Progenitor cell of endocrine pancreas (in vitro differentiated cells): ENCODE results near the gene COL26A1. TPM values are rescaled to one million over a fixed set of nuclear protein-coding genes. Genes with fewer than 3 reads are reported as not detected.

Source experiments
- DNase-seq: peaks from one replicate; pipeline ENCODE4 v3.0.0; 2021; ENCODE audit warnings: low spot score; ENCODE audit not compliant: unreplicated experiment
- H3K27ac Mint-ChIP-seq: 2 replicates; pipeline ENCODE4 v1.8.0; 2021; ENCODE audit warnings: mild to moderate bottlenecking, moderate library complexity, mixed read lengths
- H3K27me3 Mint-ChIP-seq: 2 replicates; pipeline ENCODE4 v1.8.0; 2021; ENCODE audit warnings: mixed read lengths
- H3K36me3 Mint-ChIP-seq: 2 replicates; pipeline ENCODE4 v1.8.0; 2022; ENCODE audit warnings: mixed read lengths; ENCODE audit not compliant: insufficient read depth
- H3K4me1 Mint-ChIP-seq: 2 replicates; pipeline ENCODE4 v1.8.0; 2021; ENCODE audit warnings: low read depth, mixed read lengths
- H3K4me3 Mint-ChIP-seq: 2 replicates; pipeline ENCODE4 v1.8.0; 2021; ENCODE audit warnings: low read depth, mild to moderate bottlenecking, moderate library complexity, mixed read lengths
- H3K9me3 Mint-ChIP-seq: 2 replicates; pipeline ENCODE4 v1.8.0; 2021; ENCODE audit warnings: low read depth, mixed read lengths
- CTCF ChIP-seq: fragments of 200-600 bp; sonication (generic); IDR thresholded peaks from one replicate; pipeline ENCODE4 v1.5.0; 2021; ENCODE audit warnings: antibody characterized with exemption, mild to moderate bottlenecking; ENCODE audit not compliant: unreplicated experiment
- total RNA-seq: library from RNA; stranded (reverse); gene quantifications from 2 replicates; pipeline ENCODE4 v1.2.1, GENCODE V29; 2021

COL26A1 gene
- total RNA-seq, 1 donor from 2014 or later = 46.2 TPM

GRCh38 chr7:101575721-101576120 lies 213.0 kb downstream of the COL26A1 start:
- Mint-ChIP-seq H3K4me1 (peaks cover 3% of the 10 kb centered on the region), H3K36me3 (peaks cover 2% of the 10 kb centered on the region), H3K9me3 (peaks cover 12% of the 10 kb centered on the region), H3K27me3 (no peaks in the 10 kb centered on the region), H3K4me3 (no peak overlapping the region), H3K27ac (no peak overlapping the region)
- no peak for DNase-seq
- TF ChIP-seq CTCF = no peak

- H3K4me1 Mint-ChIP-seq = peaks cover 3% of the 10 kb centered on the region
- H3K4me3 Mint-ChIP-seq = no peak overlapping the region
- peaks cover 2% of the 10 kb centered on the region for H3K36me3 Mint-ChIP-seq
- no peak overlapping the region for H3K27ac Mint-ChIP-seq
- no peak for TF ChIP-seq CTCF
- peaks cover 9% of the 10 kb centered on the region for H3K9me3 Mint-ChIP-seq
- DNase-seq = no peak
- H3K27me3 Mint-ChIP-seq = no peaks in the 10 kb centered on the region
Measured at GRCh38 chr7:101576998-101577397, 214.3 kb downstream of the COL26A1 start.

GRCh38 chr7:101578552-101578951 lies 215.9 kb downstream of the COL26A1 start:
- DNase-seq = no peak
- Mint-ChIP-seq H3K4me1 (peaks cover 3% of the 10 kb centered on the region), H3K27me3 (no peaks in the 10 kb centered on the region), H3K4me3 (no peak overlapping the region), H3K27ac (no peak overlapping the region), H3K9me3 (peaks cover 10% of the 10 kb centered on the region), H3K36me3 (peaks cover 2% of the 10 kb centered on the region)
- no peak for TF ChIP-seq CTCF

- no peaks in the 10 kb centered on the region for H3K27me3 Mint-ChIP-seq
- no peak overlapping the region for H3K4me3 Mint-ChIP-seq
- peaks cover 7% of the 10 kb centered on the region for H3K9me3 Mint-ChIP-seq
- peaks cover 3% of the 10 kb centered on the region for H3K4me1 Mint-ChIP-seq
- no peak for DNase-seq
- no peaks in the 10 kb centered on the region for H3K36me3 Mint-ChIP-seq
- H3K27ac Mint-ChIP-seq = no peak overlapping the region
- no peak for TF ChIP-seq CTCF
Measured at GRCh38 chr7:101580596-101580995, 217.9 kb downstream of the COL26A1 start.

GRCh38 chr7:101581891-101582290 lies 219.2 kb downstream of the COL26A1 start:
- H3K27me3 Mint-ChIP-seq = no peaks in the 10 kb centered on the region
- no peak overlapping the region for H3K27ac Mint-ChIP-seq
- DNase-seq = no peak
- peaks cover 3% of the 10 kb centered on the region for H3K4me1 Mint-ChIP-seq
- H3K9me3 Mint-ChIP-seq = peaks cover 7% of the 10 kb centered on the region
- no peaks in the 10 kb centered on the region for H3K36me3 Mint-ChIP-seq
- H3K4me3 Mint-ChIP-seq = no peak overlapping the region
- no peak for TF ChIP-seq CTCF

DNA sequence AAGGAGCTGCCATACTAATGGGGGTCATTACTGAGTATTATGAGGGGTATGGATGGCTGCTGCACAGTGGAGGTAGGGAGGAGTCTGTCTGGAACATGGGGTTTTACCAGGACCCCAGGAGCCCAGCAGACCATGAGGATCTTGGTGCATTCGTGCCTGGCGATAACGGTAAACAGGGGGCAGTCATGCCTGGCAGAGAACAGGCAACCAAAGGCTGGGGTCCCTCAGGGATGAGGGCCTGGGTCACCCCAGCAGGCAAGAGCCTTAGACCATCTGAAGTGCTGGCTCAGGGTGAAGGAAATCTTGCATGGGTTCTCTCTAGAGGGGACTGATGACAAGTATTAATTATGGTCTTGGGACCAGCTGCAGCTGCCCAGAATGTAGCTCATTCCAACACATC lies 220.3 kb downstream of the COL26A1 start:
- H3K4me3 Mint-ChIP-seq = no peak overlapping the region
- H3K27me3 Mint-ChIP-seq = no peaks in the 10 kb centered on the region
- H3K27ac Mint-ChIP-seq = no peak overlapping the region
- H3K4me1 Mint-ChIP-seq = peaks cover 3% of the 10 kb centered on the region
- H3K36me3 Mint-ChIP-seq = no peaks in the 10 kb centered on the region
- TF ChIP-seq CTCF = no peak
- no peak for DNase-seq
- peaks cover 7% of the 10 kb centered on the region for H3K9me3 Mint-ChIP-seq
